ENCODE measurements around the gene VAMP5. TPM values are rescaled to one million over a fixed set of nuclear protein-coding genes. Genes with fewer than 3 reads are reported as not detected.

The VAMP5 gene
- total RNA-seq, 1 donor from 2014 or later = 17.1 TPM

- no peaks in the 10 kb centered on the region for H3K9me3 Mint-ChIP-seq (ENCODE audit: unreplicated experiment)
Observed at GRCh38 chr2:85604568-85605339, 20.5 kb downstream of the VAMP5 start.

GRCh38 chr2:85605406-85606115, 21.3 kb downstream of the VAMP5 start:
- peaks cover 56% of the 10 kb centered on the region for H3K4me1 Mint-ChIP-seq (ENCODE audit: low read depth, unreplicated experiment)
- peak; percentile 34 for FAIRE-seq
- no peak overlapping the region for H3K4me3 ChIP-seq (ENCODE audit: insufficient read depth, low read depth, low read length)

More at GRCh38 chr2:85604568-85605339, 20.5 kb downstream of the VAMP5 start:
- DNase-seq (ENCODE audit: low read depth) = no peak
- Histone ChIP-seq H3K79me2 (ENCODE audit: insufficient read depth, low read length) (peaks cover 34% of the 10 kb centered on the region), H3K4me2 (ENCODE audit: low read length) (peak overlapping the region; percentile 91), H4K20me1 (ENCODE audit: insufficient read depth, low read length) (peaks cover 32% of the 10 kb centered on the region), H3K4me3 (ENCODE audit: insufficient read depth, low read depth, low read length) (no peak overlapping the region), H3K27me3 (ENCODE audit: insufficient read depth, low read length) (no peaks in the 10 kb centered on the region), H3K9ac (ENCODE audit: low read length) (no peak overlapping the region), H2AFZ (ENCODE audit: low read depth, low read length) (no peak overlapping the region), H3K4me1 (ENCODE audit: insufficient read depth, low read length) (peaks cover 21% of the 10 kb centered on the region), H3K36me3 (ENCODE audit: insufficient read depth, low read length) (peaks cover 15% of the 10 kb centered on the region), H3K27ac (ENCODE audit: low read depth, low read length) (peak overlapping the region; percentile 46), H3K9me3 (ENCODE audit: insufficient read depth, low read depth, low read length) (no peaks in the 10 kb centered on the region)
- H3K36me3 Mint-ChIP-seq (ENCODE audit: low read depth, unreplicated experiment) = peaks cover 5% of the 10 kb centered on the region
- no peaks in the 10 kb centered on the region for H3K27me3 Mint-ChIP-seq (ENCODE audit: low read depth, unreplicated experiment)
- H3K4me3 Mint-ChIP-seq (ENCODE audit: unreplicated experiment) = peak overlapping the region; percentile 62
- peaks cover 52% of the 10 kb centered on the region for H3K4me1 Mint-ChIP-seq (ENCODE audit: low read depth, unreplicated experiment)
- no peak for FAIRE-seq
- H3K27ac Mint-ChIP-seq (ENCODE audit: unreplicated experiment) = peak overlapping the region; percentile 95
- TF ChIP-seq EZH2 (IDR thresholded peaks at IDR 0.05; ENCODE audit: insufficient read depth, low read length) = no peak
- TF ChIP-seq, protein P1, sequence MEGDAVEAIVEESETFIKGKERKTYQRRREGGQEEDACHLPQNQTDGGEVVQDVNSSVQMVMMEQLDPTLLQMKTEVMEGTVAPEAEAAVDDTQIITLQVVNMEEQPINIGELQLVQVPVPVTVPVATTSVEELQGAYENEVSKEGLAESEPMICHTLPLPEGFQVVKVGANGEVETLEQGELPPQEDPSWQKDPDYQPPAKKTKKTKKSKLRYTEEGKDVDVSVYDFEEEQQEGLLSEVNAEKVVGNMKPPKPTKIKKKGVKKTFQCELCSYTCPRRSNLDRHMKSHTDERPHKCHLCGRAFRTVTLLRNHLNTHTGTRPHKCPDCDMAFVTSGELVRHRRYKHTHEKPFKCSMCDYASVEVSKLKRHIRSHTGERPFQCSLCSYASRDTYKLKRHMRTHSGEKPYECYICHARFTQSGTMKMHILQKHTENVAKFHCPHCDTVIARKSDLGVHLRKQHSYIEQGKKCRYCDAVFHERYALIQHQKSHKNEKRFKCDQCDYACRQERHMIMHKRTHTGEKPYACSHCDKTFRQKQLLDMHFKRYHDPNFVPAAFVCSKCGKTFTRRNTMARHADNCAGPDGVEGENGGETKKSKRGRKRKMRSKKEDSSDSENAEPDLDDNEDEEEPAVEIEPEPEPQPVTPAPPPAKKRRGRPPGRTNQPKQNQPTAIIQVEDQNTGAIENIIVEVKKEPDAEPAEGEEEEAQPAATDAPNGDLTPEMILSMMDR (IDR thresholded peaks at IDR 0.05; ENCODE audit: insufficient read depth, low read depth, low read length) = no peak

More at GRCh38 chr2:85605406-85606115, 21.3 kb downstream of the VAMP5 start:
- Histone ChIP-seq H3K79me2 (ENCODE audit: insufficient read depth, low read length) (peaks cover 40% of the 10 kb centered on the region), H3K27ac (ENCODE audit: low read depth, low read length) (peak overlapping the region; percentile 67), H3K4me1 (ENCODE audit: insufficient read depth, low read length) (peaks cover 21% of the 10 kb centered on the region), H3K9me3 (ENCODE audit: insufficient read depth, low read depth, low read length) (no peaks in the 10 kb centered on the region), H2AFZ (ENCODE audit: low read depth, low read length) (no peak overlapping the region), H4K20me1 (ENCODE audit: insufficient read depth, low read length) (peaks cover 35% of the 10 kb centered on the region), H3K9ac (ENCODE audit: low read length) (no peak overlapping the region), H3K4me2 (ENCODE audit: low read length) (peak overlapping the region; percentile 74), H3K36me3 (ENCODE audit: insufficient read depth, low read length) (peaks cover 15% of the 10 kb centered on the region), H3K27me3 (ENCODE audit: insufficient read depth, low read length) (no peaks in the 10 kb centered on the region)
- no peak for TF ChIP-seq EZH2 (IDR thresholded peaks at IDR 0.05; ENCODE audit: insufficient read depth, low read length)
- TF ChIP-seq, protein P1 (IDR thresholded peaks at IDR 0.05; ENCODE audit: insufficient read depth, low read depth, low read length) = no peak
- peaks cover 4% of the 10 kb centered on the region for H3K36me3 Mint-ChIP-seq (ENCODE audit: low read depth, unreplicated experiment)
- H3K9me3 Mint-ChIP-seq (ENCODE audit: unreplicated experiment) = no peaks in the 10 kb centered on the region
- peak overlapping the region; percentile 70 for H3K4me3 Mint-ChIP-seq (ENCODE audit: unreplicated experiment)
- peak overlapping the region; percentile 95 for H3K27ac Mint-ChIP-seq (ENCODE audit: unreplicated experiment)
- DNase-seq (ENCODE audit: low read depth) = peak; percentile 97
- H3K27me3 Mint-ChIP-seq (ENCODE audit: low read depth, unreplicated experiment) = no peaks in the 10 kb centered on the region

Data from astrocyte (in vitro differentiated cells and primary cell).